SK-N-SH (cell line): ENCODE data around the gene KEAP1. TPM values are rescaled to one million over a fixed set of nuclear protein-coding genes. Genes with fewer than 3 reads are reported as not detected.

Source experiments
- CTCF ChIA-PET: fragments of 300-600, 350-600 bp; formaldehyde crosslinking; extraction: SDS; loops from one replicate; lab custom pipeline; 2021; lab: Yijun Ruan, JAX
- POLR2A ChIA-PET: fragments of 350-600 bp; sonication (Branson Sonifier 250); formaldehyde crosslinking; extraction: SDS; loops from one replicate; lab custom pipeline; 2020; ENCODE audit warnings: antibody characterized with exemption, inconsistent platforms; lab: Yijun Ruan, JAX
- DNase-seq: peaks from one replicate; pipeline ENCODE4 v3.0.0; 2012
- H2AFZ ChIP-seq: fragments of 200-600 bp; sonication (generic); 2 replicates; pipeline ENCODE4 v1.8.1; 2016; ENCODE audit warnings: antibody characterized with exemption, mild to moderate bottlenecking, low read depth
- H3F3A ChIP-seq: fragments of 200-600 bp; sonication (generic); replicated peaks from 2 replicates; pipeline ENCODE3; 2016; ENCODE audit warnings: antibody characterized with exemption, mild to moderate bottlenecking; ENCODE audit not compliant: insufficient read depth
- H3K27ac ChIP-seq, 2 experiments: fragments of 200-500 bp in 1 of 2; fragments of 200-600 bp in 1 of 2; sonication (Bioruptor generic) in 1 of 2; sonication (generic), shearing (Covaris generic) in 1 of 2; 2 replicates each; pipeline versions ENCODE4 v1.5.1 to v1.6.1; 2014 to 2016; ENCODE audit warnings: low read depth in 2 of 2, inconsistent platforms in 1 of 2, low read length in 1 of 2, mild to moderate bottlenecking in 1 of 2, mixed read lengths in 1 of 2
- H3K27me3 ChIP-seq: fragments of 200-600 bp; sonication (generic), shearing (Covaris generic); 2 replicates; pipeline ENCODE4 v1.6.1; 2016; ENCODE audit warnings: mixed run types; ENCODE audit not compliant: insufficient read depth
- H3K36me3 ChIP-seq, 2 experiments: fragments of 200-500 bp in 1 of 2; fragments of 200-600 bp in 1 of 2; sonication (Bioruptor generic) in 1 of 2; sonication (generic) in 1 of 2; replicated peaks in 1 of 2; 2 replicates each; pipeline versions ENCODE3 to v1.5.1; 2014 to 2016; ENCODE audit warnings: low read length in 1 of 2, mild to moderate bottlenecking in 1 of 2; ENCODE audit not compliant: insufficient read depth in 2 of 2, control insufficient read depth in 1 of 2
- H3K4me1 ChIP-seq, 2 experiments: fragments of 200-500 bp in 1 of 2; fragments of 200-600 bp in 1 of 2; sonication (Bioruptor generic) in 1 of 2; sonication (generic), shearing (Covaris generic) in 1 of 2; 2 replicates each; pipeline versions ENCODE4 v1.5.1 to v1.6.1; 2014 to 2016; ENCODE audit warnings: low read depth in 1 of 2, low read length in 1 of 2, mixed run types in 1 of 2; ENCODE audit not compliant: insufficient read depth in 2 of 2, control insufficient read depth in 1 of 2
- H3K4me2 ChIP-seq: fragments of 200-600 bp; sonication (generic), shearing (Covaris generic); 2 replicates; pipeline ENCODE4 v1.6.1; 2017; ENCODE audit warnings: mixed run types
- H3K4me3 ChIP-seq, 2 experiments: fragments of 200-500 bp in 1 of 2; fragments of 200-600 bp in 1 of 2; sonication (Bioruptor generic) in 1 of 2; sonication (generic), shearing (Covaris generic) in 1 of 2; 2 replicates each; pipeline versions ENCODE4 v1.5.1 to v1.8.1; 2014 to 2016; ENCODE audit warnings: low read depth in 2 of 2, inconsistent platforms in 1 of 2, low read length in 1 of 2, mild to moderate bottlenecking in 1 of 2, mixed read lengths in 1 of 2, moderate library complexity in 1 of 2
- H3K79me2 ChIP-seq: fragments of 200-600 bp; sonication (generic); 2 replicates; pipeline ENCODE4 v1.8.1; 2017; ENCODE audit warnings: mild to moderate bottlenecking; ENCODE audit not compliant: insufficient read depth
- H3K9ac ChIP-seq: fragments of 200-600 bp; sonication (generic); 2 replicates; pipeline ENCODE4 v1.6.1; 2017; ENCODE audit warnings: mixed run types
- H3K9me2 ChIP-seq: fragments of 200-600 bp; sonication (generic); 2 replicates; pipeline ENCODE4 v1.6.1; 2017; ENCODE audit warnings: mixed run types
- H3K9me3 ChIP-seq: fragments of 200-600 bp; sonication (generic); 2 replicates; pipeline ENCODE4 v1.6.1; 2017; ENCODE audit warnings: mixed run types, mild to moderate bottlenecking, moderate library complexity
- H4K20me1 ChIP-seq: fragments of 200-600 bp; sonication (generic); 2 replicates; pipeline ENCODE4 v1.6.1; 2017; ENCODE audit warnings: mild to moderate bottlenecking, mixed run types; ENCODE audit not compliant: insufficient read depth
- EP300 ChIP-seq, 2 experiments: IDR thresholded peaks; 2 replicates each; pipeline versions ENCODE4 v1.4.0 to v1.6.1; 2012; ENCODE audit warnings: borderline replicate concordance in 1 of 2, low read depth in 1 of 2, low read length in 1 of 2
- EZH2phosphoT487 ChIP-seq: fragments of 200-600 bp; sonication (generic); IDR thresholded peaks from 2 replicates; pipeline ENCODE4 v1.6.1; 2017; ENCODE audit warnings: low read depth, mixed run types, mild to moderate bottlenecking, antibody characterized with exemption, moderate library complexity, borderline replicate concordance
- FOSL2 ChIP-seq: IDR thresholded peaks from 2 replicates; pipeline ENCODE4 v1.4.0; 2012; ENCODE audit warnings: low read depth, mild to moderate bottlenecking, moderate library complexity, borderline replicate concordance
- FOXJ3 ChIP-seq: sonication (generic); formaldehyde crosslinking; IDR thresholded peaks from 2 replicates; pipeline ENCODE4 v1.5.1; 2020; ENCODE audit warnings: mild to moderate bottlenecking, missing genetic modification reagents
- GATA2 ChIP-seq: sonication (generic); formaldehyde crosslinking; IDR thresholded peaks from 2 replicates; pipeline ENCODE4 v1.5.0; 2020; ENCODE audit warnings: mild to moderate bottlenecking, missing genetic modification reagents
- JUND ChIP-seq: IDR thresholded peaks from 2 replicates; pipeline ENCODE4 v1.4.0; 2012
- MAX ChIP-seq: IDR thresholded peaks from 2 replicates; pipeline ENCODE4 v1.4.0; 2012; ENCODE audit warnings: low read depth
- MXI1 ChIP-seq: IDR thresholded peaks from 2 replicates; pipeline ENCODE4 v1.6.1; 2012; ENCODE audit warnings: mild to moderate bottlenecking, low read depth, low read length, improper control_type of control experiment
- NFIC ChIP-seq: IDR thresholded peaks from 2 replicates; pipeline ENCODE4 v1.4.0; 2012; ENCODE audit warnings: borderline replicate concordance
- NRF1 ChIP-seq: IDR thresholded peaks from 2 replicates; pipeline ENCODE4 v1.6.1; 2012; ENCODE audit warnings: low read depth, mild to moderate bottlenecking, low read length
- PBX3 ChIP-seq: IDR thresholded peaks from 2 replicates; pipeline ENCODE4; 2012
- POLR2AphosphoS5 ChIP-seq: IDR thresholded peaks from 2 replicates; pipeline ENCODE4 v1.6.1; 2012; ENCODE audit warnings: low read depth, low read length
- RAD21 ChIP-seq: IDR thresholded peaks from 2 replicates; pipeline ENCODE4 v1.6.1; 2012; ENCODE audit warnings: mild to moderate bottlenecking, low read length
- RCOR1 ChIP-seq: fragments of 150-350 bp; IDR thresholded peaks from 2 replicates; pipeline ENCODE4 v1.6.1; 2017; ENCODE audit warnings: antibody characterized with exemption, low read length
- REST ChIP-seq: IDR thresholded peaks from 2 replicates; pipeline ENCODE4 v1.6.1; 2012; ENCODE audit warnings: mild to moderate bottlenecking, low read depth, low read length, moderate library complexity
- RFX5 ChIP-seq: IDR thresholded peaks from 2 replicates; pipeline ENCODE4 v1.6.1; 2012; ENCODE audit warnings: mild to moderate bottlenecking, improper control_type of control experiment, low read length
- SIN3A ChIP-seq: IDR thresholded peaks from 2 replicates; pipeline ENCODE4 v1.6.1; 2012; ENCODE audit warnings: low read depth, mild to moderate bottlenecking, low read length, moderate library complexity, borderline replicate concordance
- SMC3 ChIP-seq: IDR thresholded peaks from 2 replicates; pipeline ENCODE4 v1.6.1; 2012; ENCODE audit warnings: low read depth, low read length, improper control_type of control experiment
- USF1 ChIP-seq: IDR thresholded peaks from 2 replicates; pipeline ENCODE4 v1.4.0; 2012; ENCODE audit warnings: low read depth, borderline replicate concordance
- USF2 ChIP-seq: fragments of 150-350 bp; IDR thresholded peaks from 2 replicates; pipeline ENCODE4 v1.6.1; 2017; ENCODE audit warnings: antibody characterized with exemption, low read length, low read depth, borderline replicate concordance
- ZBTB33 ChIP-seq: IDR thresholded peaks from 2 replicates; pipeline ENCODE4 v1.4.0; 2012; ENCODE audit warnings: low read depth, borderline replicate concordance
- WGBS: methylation state at CpG from one replicate; pipeline ENCODE4 v1.1.6; 2017; ENCODE audit warnings: low lambda C conversion rate; 5-methylcytosine and 5-hydroxymethylcytosine counted together
- polyA plus RNA-seq, 3 experiments: library from polyadenylated mRNA; depleted of rRNA; stranded (reverse); fragments of >200 nt; gene quantifications; 2 replicates each; pipeline ENCODE4 v1.2.3, GENCODE V29; 2012

Gene KEAP1
- polyA plus RNA-seq, 1 of the 3 experiments (the other 2 are of a cell fraction) = 72.9 TPM

GRCh38 chr19:10505583-10506229 is 2.5 kb upstream of the KEAP1 start (continued):
- TF ChIP-seq NFIC = no peak

- H2AFZ ChIP-seq = peak overlapping the region; percentile 95
- POLR2A ChIA-PET = interaction anchor here (0.6 to 0.7 kb wide), 4 partner anchors 44 to 918 kb away, joined by 3 read pairs; no protein-coding TSS in a partner anchor
- TF ChIP-seq RAD21 (no peak), USF1 (no peak), PBX3 (no peak), SMC3 (no peak), JUND (no peak; the same call in 1 of the 2 replicates), RCOR1 (no peak), FOSL2 (peak; percentile 64; the same call in 1 of the 2 replicates), EP300 (IDR thresholded peaks at IDR 0.05; ENCODE audit: borderline replicate concordance in 1 of 2, low read depth in 1 of 2, low read length in 1 of 2) (no peak), USF2 (no peak), MAX (peak; percentile 63; the same call in 1 of the 2 replicates), MXI1 (no peak; the same call in 1 of the 2 replicates), ZBTB33 (no peak), NFIC (no peak), EZH2phosphoT487 (no peak), POLR2AphosphoS5 (peak; percentile 47; the same call in 1 of the 2 replicates), SIN3A (peak; percentile 76; the same call in 1 of the 2 replicates), RFX5 (no peak), GATA2 (CRISPR knock-in tag) (no peak), NRF1 (peak; percentile 67), FOXJ3 (CRISPR knock-in tag) (no peak), REST (peak; percentile 61; the same call in 1 of the 2 replicates)
These were observed 593 bp downstream of the KEAP1 start for GRCh38 chr19:10502524-10503001.

More at GRCh38 chr19:10502524-10503001, 593 bp downstream of the KEAP1 start:
- CTCF ChIA-PET = interaction anchor here (1.6 kb wide), 1 partner anchor 39 kb away, joined by 5 read pairs; no protein-coding TSS in a partner anchor
- Histone ChIP-seq H3K27me3 (no peaks in the 10 kb centered on the region), H3K9me2 (no peaks in the 10 kb centered on the region), H3K4me1 (peaks cover 3 to 4% of the 10 kb centered on the region in 2 experiments; a peak in 1 of 4 replicates), H3K9ac (peak overlapping the region; percentile 99), H3K79me2 (peaks cover 49% of the 10 kb centered on the region), H3K4me3 (peak overlapping the region; percentile 66 to 88), H3K9me3 (no peaks in the 10 kb centered on the region), H3K36me3 (peaks cover 8 to 16% of the 10 kb centered on the region in 2 experiments), H3K4me2 (peak overlapping the region; percentile 83), H3K27ac (peak overlapping the region; percentile 92 to 94), H3F3A (peaks cover 11% of the 10 kb centered on the region), H4K20me1 (peaks cover 2% of the 10 kb centered on the region; the same call in 1 of the 2 replicates)
- 0% methylated on average over 22 of the region's 65 CpGs for WGBS
- DNase-seq = peak; percentile 94
